Measurements from ENCODE around the gene LRRC8D.
"Not testable (repeated sequence)": the region's sequence is repeated elsewhere in the genome, so short reads cannot be mapped to it uniquely, and the experiment has no call there.

Gene LRRC8D

GRCh38 chr1:89820422-89821321 is at the start of gene LRRC8D:
LRRC8D (plus strand) TSS chr1:89821032; CDS start chr1:89933069, 112,037 bp downstream.
- peak; percentile 78 for DNase-seq (ENCODE audit: low read depth)

- no peak for DNase-seq (ENCODE audit: low read depth)
These were observed 48.8 kb upstream of the LRRC8D start for GRCh38 chr1:89771991-89772560.

GRCh38 chr1:89776104-89776503 is 44.7 kb upstream of the LRRC8D start:
- not testable (repeated sequence) for DNase-seq (ENCODE audit: low read depth)

GRCh38 chr1:89777271-89777670 is 43.6 kb upstream of the LRRC8D start:
- not testable (repeated sequence) for DNase-seq (ENCODE audit: low read depth)

- DNase-seq (ENCODE audit: low read depth) = no peak
These were observed 41.5 kb upstream of the LRRC8D start for GRCh38 chr1:89779151-89779940.

- DNase-seq (ENCODE audit: low read depth) = peak; percentile 76
These were observed 40.1 kb upstream of the LRRC8D start for GRCh38 chr1:89780721-89781120.

GRCh38 chr1:89781494-89782126 is 39.2 kb upstream of the LRRC8D start:
- no peak for DNase-seq (ENCODE audit: low read depth)

- no peak for DNase-seq (ENCODE audit: low read depth)
These were observed 34.1 kb upstream of the LRRC8D start for GRCh38 chr1:89786628-89787214.

GRCh38 chr1:89790592-89790991 is 30.2 kb upstream of the LRRC8D start:
- DNase-seq (ENCODE audit: low read depth) = no peak

- no peak for DNase-seq (ENCODE audit: low read depth)
These were observed 29.6 kb upstream of the LRRC8D start for GRCh38 chr1:89791064-89791726.

- no peak for DNase-seq (ENCODE audit: low read depth)
These were observed 26.4 kb upstream of the LRRC8D start for GRCh38 chr1:89794406-89794805.

- DNase-seq (ENCODE audit: low read depth) = not testable (repeated sequence)
These were observed 25.3 kb upstream of the LRRC8D start for GRCh38 chr1:89795571-89795970.

- not testable (repeated sequence) for DNase-seq (ENCODE audit: low read depth)
These were observed 23.0 kb upstream of the LRRC8D start for GRCh38 chr1:89797876-89798275.

GRCh38 chr1:89799495-89799894 is 21.3 kb upstream of the LRRC8D start:
- peak; percentile 60 for DNase-seq (ENCODE audit: low read depth)

GRCh38 chr1:89800022-89800655 is 20.7 kb upstream of the LRRC8D start:
- no peak for DNase-seq (ENCODE audit: low read depth)

GRCh38 chr1:89800718-89801117 is 20.1 kb upstream of the LRRC8D start:
- no peak for DNase-seq (ENCODE audit: low read depth)

- no peak for DNase-seq (ENCODE audit: low read depth)
These were observed 18.8 kb upstream of the LRRC8D start for GRCh38 chr1:89802051-89802450.

- peak; percentile 29 for DNase-seq (ENCODE audit: low read depth)
These were observed 18.0 kb upstream of the LRRC8D start for GRCh38 chr1:89802841-89803240.

GRCh38 chr1:89804642-89805237 is 16.1 kb upstream of the LRRC8D start:
- DNase-seq (ENCODE audit: low read depth) = peak; percentile 84

- no peak for DNase-seq (ENCODE audit: low read depth)
These were observed 14.2 kb upstream of the LRRC8D start for GRCh38 chr1:89806616-89807015.

Data from ELR (cell line).